ENCODE results near the gene MLANA.

- TF ChIP-seq CTCF (IDR thresholded peaks at IDR 0.05) = no peak
- no peak for TF ChIP-seq POLR2A (IDR thresholded peaks at IDR 0.05)
- no peak for TF ChIP-seq POLR2AphosphoS5 (IDR thresholded peaks at IDR 0.05)
These were observed 58.5 kb downstream of the MLANA start for GRCh38 chr9:5949103-5949699.

All from breast epithelium (tissue), 3 donors.